GM12873 (cell line): ENCODE data around the gene OR51A2.

ENCODE experiments used
- CTCF ChIP-seq: IDR thresholded peaks from 2 replicates; pipeline ENCODE4 v1.5.1; 2012; ENCODE audit warnings: low read depth, mild to moderate bottlenecking, moderate library complexity, low read length, control low read depth; ENCODE audit not compliant: insufficient read depth; ENCODE audit errors: missing control alignments

Gene OR51A2

GRCh38 chr11:4924239-4924638 is 31.3 kb downstream of the OR51A2 start, which contains the start of gene OR51G1:
TSS of gene OR51G1 (minus strand) at chr11:4924339. CDS start at chr11:4924339, 0 bp downstream.
- no peak for TF ChIP-seq CTCF

- TF ChIP-seq CTCF, result no peak
Observed at GRCh38 chr11:4922304-4922703, 33.2 kb downstream of the OR51A2 start.

- no peak for TF ChIP-seq CTCF
Observed at GRCh38 chr11:4921796-4922195, 33.7 kb downstream of the OR51A2 start.

GRCh38 chr11:4919250-4919649 is 36.3 kb downstream of the OR51A2 start, which contains the start of gene OR51G2:
TSS of gene OR51G2 (minus strand) at chr11:4919350. CDS start at chr11:4915663, 3,687 bp downstream.
- no peak for TF ChIP-seq CTCF

- no peak for TF ChIP-seq CTCF
Observed at GRCh38 chr11:4916581-4916980, 38.9 kb downstream of the OR51A2 start.
